Hepatocyte (in vitro differentiated cells): Measurements from ENCODE around the gene GPC2. TPM values are rescaled to one million over a fixed set of nuclear protein-coding genes. Genes with fewer than 3 reads are reported as not detected.

Experiments used
- DNase-seq: peaks from one replicate; pipeline ENCODE4 v3.0.0-alpha.2; 2016; ENCODE audit warnings: low spot score
- H2AFZ ChIP-seq: fragments of 200-600 bp; sonication (generic); 2 replicates; pipeline ENCODE4 v1.6.0; 2016; ENCODE audit warnings: antibody characterized with exemption, mild to moderate bottlenecking
- H3K27ac ChIP-seq: fragments of 200-600 bp; sonication (generic); 2 replicates; pipeline ENCODE4 v1.5.1; 2016; ENCODE audit warnings: mild to moderate bottlenecking
- H3K27me3 ChIP-seq: fragments of 200-600 bp; sonication (generic); 2 replicates; pipeline ENCODE4 v1.6.1; 2016
- H3K36me3 ChIP-seq: fragments of 200-600 bp; sonication (generic); replicated peaks from 2 replicates; pipeline ENCODE4 v1.5.1; 2016; ENCODE audit warnings: low read depth; ENCODE audit not compliant: insufficient read depth
- H3K4me1 ChIP-seq: fragments of 200-600 bp; sonication (generic); 2 replicates; pipeline ENCODE4 v1.5.1; 2016; ENCODE audit warnings: mild to moderate bottlenecking, moderate library complexity; ENCODE audit not compliant: insufficient read depth
- H3K4me2 ChIP-seq: fragments of 200-600 bp; sonication (generic); 2 replicates; pipeline ENCODE4 v1.6.0; 2016
- H3K4me3 ChIP-seq: fragments of 200-600 bp; sonication (generic); 2 replicates; pipeline ENCODE4 v1.5.1; 2016; ENCODE audit warnings: mild to moderate bottlenecking
- H3K79me2 ChIP-seq: fragments of 200-600 bp; sonication (generic); 2 replicates; pipeline ENCODE4 v1.6.0; 2017; ENCODE audit warnings: mild to moderate bottlenecking
- H3K9me2 ChIP-seq: fragments of 200-600 bp; sonication (generic); replicated peaks from 2 replicates; pipeline ENCODE4 v1.6.0; 2017; ENCODE audit warnings: mild to moderate bottlenecking; ENCODE audit not compliant: insufficient read depth
- H3K9me3 ChIP-seq: fragments of 200-600 bp; sonication (generic); 2 replicates; pipeline ENCODE4 v1.5.1; 2016; ENCODE audit warnings: low read depth, mild to moderate bottlenecking
- H4K20me1 ChIP-seq: fragments of 200-600 bp; sonication (generic); 2 replicates; pipeline ENCODE4 v1.6.0; 2016; ENCODE audit warnings: mild to moderate bottlenecking; ENCODE audit not compliant: insufficient read depth, poor library complexity, severe bottlenecking
- EZH2 ChIP-seq: fragments of 200-600 bp; sonication (generic); IDR thresholded peaks from 2 replicates; pipeline ENCODE4 v1.6.1; 2016; ENCODE audit warnings: antibody characterized with exemption, mild to moderate bottlenecking, borderline replicate concordance
- EZH2phosphoT487 ChIP-seq: fragments of 200-600 bp; sonication (generic); IDR thresholded peaks from one replicate; pipeline ENCODE4 v1.6.1; 2018; ENCODE audit warnings: antibody characterized with exemption, mild to moderate bottlenecking, low read depth, moderate library complexity; ENCODE audit not compliant: unreplicated experiment, severe bottlenecking
- WGBS: methylation state at CpG from one replicate; pipeline ENCODE4 v1.1.6; 2016; ENCODE audit warnings: low lambda C conversion rate; ENCODE audit errors: missing lambda C conversion rate; 5-methylcytosine and 5-hydroxymethylcytosine counted together
- polyA plus RNA-seq: library from polyadenylated mRNA; unstranded; fragments of >200 nt; fragmentation: Nextera tagmentation; extraction: Ambion mirVana; gene quantifications from 2 replicates; pipeline ENCODE4 v1.2.1, GENCODE V29; 2016
- total RNA-seq: library from RNA; depleted of rRNA; stranded (reverse); fragments of >200 nt; gene quantifications from 2 replicates; pipeline ENCODE4 v1.2.3, GENCODE V29; 2014
- TF ChIP-seq, protein P1 (sequence below): fragments of 200-600 bp; sonication (generic); IDR thresholded peaks from 2 replicates; pipeline ENCODE4 v1.5.1; 2016; ENCODE audit warnings: antibody characterized with exemption, mild to moderate bottlenecking; ENCODE audit not compliant: poor library complexity

The GPC2 gene
- total and polyA plus RNA-seq, 2 experiments from 2014 or later, result 2.0 to 3.2 TPM

DNA sequence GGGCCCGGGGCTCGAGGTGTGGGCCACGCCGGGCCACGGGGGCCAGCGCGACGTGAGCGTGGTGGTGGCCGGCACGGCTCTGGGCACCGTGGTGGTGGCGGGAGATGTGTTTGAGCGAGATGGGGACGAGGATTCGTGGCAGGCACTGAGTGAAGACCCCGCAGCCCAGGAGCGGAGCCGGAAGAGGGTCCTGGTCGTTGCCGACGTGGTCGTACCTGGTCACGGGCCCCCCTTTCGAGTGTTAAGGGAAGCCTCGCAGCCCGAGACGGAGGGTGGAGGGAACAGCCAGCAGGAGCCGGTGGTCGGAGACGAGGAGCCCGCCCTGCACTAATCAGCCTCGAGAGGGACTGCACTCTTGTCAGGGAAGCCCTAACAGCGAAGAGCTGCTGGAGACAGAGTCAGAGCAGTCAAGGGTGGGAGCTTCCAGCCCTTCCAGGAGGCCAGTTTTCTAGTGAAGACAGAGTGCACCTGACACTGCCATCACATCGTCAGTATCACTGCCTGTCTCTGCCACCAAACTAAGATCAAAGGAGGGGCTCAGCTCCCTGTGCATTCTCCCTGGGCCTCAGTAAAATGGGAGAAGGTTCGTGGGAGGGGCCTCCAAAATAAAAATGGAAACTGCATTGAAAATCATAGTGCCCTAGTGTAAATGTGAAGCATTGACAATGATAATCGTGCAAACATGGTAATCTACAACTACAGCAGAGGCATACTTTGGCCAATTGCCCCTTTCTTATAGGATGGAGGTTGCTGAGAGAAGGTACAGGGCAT is 49.1 kb downstream of the GPC2 start:
- no peaks in the 10 kb centered on the region for H3K9me3 ChIP-seq
- no peaks in the 10 kb centered on the region for H3K79me2 ChIP-seq
- peak overlapping the region; percentile 25 for H3K4me3 ChIP-seq
- TF ChIP-seq, protein P1, sequence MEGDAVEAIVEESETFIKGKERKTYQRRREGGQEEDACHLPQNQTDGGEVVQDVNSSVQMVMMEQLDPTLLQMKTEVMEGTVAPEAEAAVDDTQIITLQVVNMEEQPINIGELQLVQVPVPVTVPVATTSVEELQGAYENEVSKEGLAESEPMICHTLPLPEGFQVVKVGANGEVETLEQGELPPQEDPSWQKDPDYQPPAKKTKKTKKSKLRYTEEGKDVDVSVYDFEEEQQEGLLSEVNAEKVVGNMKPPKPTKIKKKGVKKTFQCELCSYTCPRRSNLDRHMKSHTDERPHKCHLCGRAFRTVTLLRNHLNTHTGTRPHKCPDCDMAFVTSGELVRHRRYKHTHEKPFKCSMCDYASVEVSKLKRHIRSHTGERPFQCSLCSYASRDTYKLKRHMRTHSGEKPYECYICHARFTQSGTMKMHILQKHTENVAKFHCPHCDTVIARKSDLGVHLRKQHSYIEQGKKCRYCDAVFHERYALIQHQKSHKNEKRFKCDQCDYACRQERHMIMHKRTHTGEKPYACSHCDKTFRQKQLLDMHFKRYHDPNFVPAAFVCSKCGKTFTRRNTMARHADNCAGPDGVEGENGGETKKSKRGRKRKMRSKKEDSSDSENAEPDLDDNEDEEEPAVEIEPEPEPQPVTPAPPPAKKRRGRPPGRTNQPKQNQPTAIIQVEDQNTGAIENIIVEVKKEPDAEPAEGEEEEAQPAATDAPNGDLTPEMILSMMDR, result no peak
- no peak for TF ChIP-seq EZH2
- TF ChIP-seq EZH2phosphoT487, result no peak
- peaks cover 12% of the 10 kb centered on the region for H3K4me1 ChIP-seq
- no peaks in the 10 kb centered on the region for H4K20me1 ChIP-seq
- no peaks in the 10 kb centered on the region for H3K27me3 ChIP-seq
- DNase-seq, result peak; percentile 48
- H3K36me3 ChIP-seq, result no peaks in the 10 kb centered on the region
- H2AFZ ChIP-seq, result peak overlapping the region; percentile 84
- no peaks in the 10 kb centered on the region for H3K9me2 ChIP-seq
- peak overlapping the region; percentile 99 for H3K4me2 ChIP-seq
- WGBS, result 6% methylated on average over 35 of the region's 37 CpGs
- H3K27ac ChIP-seq, result peak overlapping the region; percentile 94

DNA sequence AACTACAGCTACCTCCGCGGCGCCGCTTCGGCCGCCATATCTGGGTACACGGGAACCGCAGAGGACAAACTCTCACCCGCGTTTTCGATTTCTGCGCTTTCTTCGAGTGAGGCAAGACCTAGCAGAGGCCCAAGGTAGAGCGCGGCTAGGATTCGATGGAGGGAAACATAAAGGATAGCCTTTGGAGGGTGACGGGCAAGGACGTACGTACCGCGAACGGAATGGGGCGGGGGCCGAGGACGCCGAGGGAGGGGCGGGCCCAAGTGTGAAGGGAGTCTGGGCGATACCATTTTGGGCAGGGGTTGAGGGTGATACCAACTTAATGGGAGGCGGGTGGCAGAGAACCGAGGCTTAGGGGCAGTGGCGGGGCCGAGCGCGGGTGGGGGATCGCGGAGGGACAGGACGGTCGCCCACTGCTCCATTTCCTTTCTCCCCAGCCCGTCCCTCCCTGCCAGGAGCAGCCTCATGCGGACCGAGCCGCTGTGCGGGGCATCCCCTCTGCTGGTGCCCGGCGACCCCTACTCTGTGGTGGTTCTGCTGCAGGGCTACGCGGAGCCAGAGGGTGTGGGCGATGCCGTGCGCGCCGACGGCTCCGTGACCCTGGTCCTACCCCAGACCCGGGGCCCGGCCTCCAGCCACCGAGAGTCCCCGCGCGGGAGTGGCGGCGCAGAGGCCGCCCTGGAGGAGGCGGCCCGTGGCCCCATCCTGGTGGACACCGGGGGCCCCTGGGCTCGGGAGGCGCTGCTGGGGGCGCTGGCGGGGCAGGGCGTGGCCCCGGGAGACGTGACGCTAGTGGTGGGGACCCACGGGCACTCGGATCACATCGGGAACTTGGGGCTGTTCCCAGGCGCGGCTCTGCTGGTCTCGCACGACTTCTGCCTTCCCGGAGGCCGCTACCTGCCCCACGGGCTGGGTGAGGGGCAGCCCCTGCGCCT is 50.0 kb downstream of the GPC2 start, which contains the start of gene MBLAC1:
Gene MBLAC1, plus strand, starts transcription at position 37 of the 935 bp plus-strand sequence. Its CDS starts 429 bp downstream, at position 466.
- Histone ChIP-seq H3K79me2 (no peaks in the 10 kb centered on the region), H4K20me1 (no peaks in the 10 kb centered on the region), H3K4me1 (peaks cover 12% of the 10 kb centered on the region), H3K9me3 (no peaks in the 10 kb centered on the region), H3K9me2 (no peaks in the 10 kb centered on the region), H3K4me3 (peak within 1 kb of the TSS; percentile 25), H3K27ac (peak within 1 kb of the TSS; percentile 94), H3K36me3 (no peaks in the 10 kb centered on the region), H3K4me2 (peak within 1 kb of the TSS; percentile 99), H2AFZ (peak within 1 kb of the TSS; percentile 84), H3K27me3 (no peaks in the 10 kb centered on the region)
- DNase-seq, result peak; percentile 96
- 2% methylated on average over 54 of the region's 85 CpGs for WGBS
- TF ChIP-seq EZH2phosphoT487, result no peak
- TF ChIP-seq, protein P1, result no peak
- no peak for TF ChIP-seq EZH2

DNA sequence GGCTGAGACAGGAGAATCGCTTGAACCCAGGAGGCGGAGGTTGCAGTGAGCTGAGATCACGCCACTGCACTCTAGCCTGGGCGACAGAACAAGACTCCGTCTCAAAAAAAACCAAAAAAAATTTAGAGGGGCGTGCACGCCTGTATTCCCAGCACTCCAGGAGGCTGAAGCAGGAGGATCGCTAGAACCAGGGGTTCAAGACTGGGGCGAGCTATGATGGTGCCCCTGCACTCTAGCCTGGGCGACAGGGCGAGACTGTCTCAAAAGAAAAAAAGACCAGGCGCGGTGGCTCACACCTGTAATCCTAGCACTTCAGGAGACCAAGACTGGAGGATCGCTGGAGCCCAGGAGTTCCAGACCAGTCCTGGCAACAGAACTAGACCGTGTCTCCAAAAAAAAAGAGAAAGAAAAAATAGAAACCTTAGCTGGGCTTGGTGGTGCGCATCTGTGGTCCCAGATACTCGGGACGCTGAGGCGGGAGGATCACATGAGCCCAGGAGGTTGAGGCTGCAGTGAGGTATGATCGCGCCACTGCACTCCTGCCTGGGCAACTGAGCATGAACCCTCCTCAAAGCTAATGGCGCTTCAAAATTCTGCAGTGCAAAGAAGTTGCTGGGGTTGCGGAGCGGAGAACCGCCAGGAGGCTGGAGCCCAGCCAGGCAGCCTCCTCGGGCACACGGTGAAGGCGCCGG is 50.8 kb downstream of the GPC2 start:
- Histone ChIP-seq H3K79me2 (peaks cover 3% of the 10 kb centered on the region), H3K36me3 (no peaks in the 10 kb centered on the region), H2AFZ (peak overlapping the region; percentile 15), H3K9me3 (no peaks in the 10 kb centered on the region), H3K4me3 (peak overlapping the region; percentile 25), H3K27ac (peak overlapping the region; percentile 94), H3K4me1 (peaks cover 12% of the 10 kb centered on the region), H3K4me2 (peak overlapping the region; percentile 99), H3K27me3 (no peaks in the 10 kb centered on the region), H3K9me2 (no peaks in the 10 kb centered on the region), H4K20me1 (no peaks in the 10 kb centered on the region)
- DNase-seq, result no peak
- TF ChIP-seq, protein P1, result no peak
- TF ChIP-seq EZH2phosphoT487 (no peak), EZH2 (no peak)
- WGBS, result 17% methylated on average over 28 of the region's 29 CpGs
